Measurements from ENCODE around the gene IQSEC2. TPM values are rescaled to one million over a fixed set of nuclear protein-coding genes. Genes with fewer than 3 reads are reported as not detected.
A peak's percentile ranks its signal among the peaks of the same experiment; 100 is the strongest.

IQSEC2 gene
- total RNA-seq, 4 donors from 2014 or later, result 10.1 to 25.7 (median 16.8) TPM

DNA sequence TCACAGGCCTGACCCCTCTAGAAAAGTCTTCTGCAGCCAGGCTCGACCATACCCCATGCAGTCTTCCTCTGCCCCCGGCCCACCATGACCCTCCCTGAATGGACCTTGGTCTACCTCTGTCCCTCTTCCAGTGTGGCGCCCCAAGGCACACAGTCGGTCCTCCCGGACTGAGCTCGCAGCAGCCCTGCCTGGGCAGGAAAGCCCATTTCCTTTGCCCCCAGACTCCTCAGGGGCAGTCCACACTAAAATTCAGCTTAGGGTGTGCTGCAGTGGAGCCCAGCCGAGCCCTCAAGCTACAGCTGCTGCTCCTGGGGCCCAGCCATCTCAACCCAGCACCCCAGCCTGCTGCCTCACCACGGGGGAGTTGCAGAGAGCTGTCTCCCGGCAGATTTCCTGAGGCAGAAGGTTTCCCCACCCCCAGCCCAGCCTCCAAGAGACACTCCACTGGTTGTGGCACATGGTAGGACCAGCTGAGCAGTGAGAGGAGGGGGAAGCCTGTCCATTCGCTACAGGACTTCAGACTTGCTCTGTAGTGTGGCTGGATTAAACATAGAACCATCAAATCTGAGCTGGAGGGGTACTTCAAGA, 37.5 kb upstream of the IQSEC2 start:
- H3K9me3 ChIP-seq, result no peaks in the 10 kb centered on the region
- H3K36me3 ChIP-seq, result no peaks in the 10 kb centered on the region
- no peak for ATAC-seq
- H3K4me3 ChIP-seq, result peak overlapping the region in 1 of 2 donors; percentile 67
- H3K27me3 ChIP-seq, result no peaks in the 10 kb centered on the region
- 83 to 93% methylated on average over 2 to 3 of the region's 10 CpGs for WGBS, 2 donors (ENCODE audit: low coverage in 1 of 2)
- H3K27ac ChIP-seq, result no peak overlapping the region
- peaks cover 0 to 19% (median 7%) of the 10 kb centered on the region in 3 donors for H3K4me1 ChIP-seq
- TF ChIP-seq, protein P1, sequence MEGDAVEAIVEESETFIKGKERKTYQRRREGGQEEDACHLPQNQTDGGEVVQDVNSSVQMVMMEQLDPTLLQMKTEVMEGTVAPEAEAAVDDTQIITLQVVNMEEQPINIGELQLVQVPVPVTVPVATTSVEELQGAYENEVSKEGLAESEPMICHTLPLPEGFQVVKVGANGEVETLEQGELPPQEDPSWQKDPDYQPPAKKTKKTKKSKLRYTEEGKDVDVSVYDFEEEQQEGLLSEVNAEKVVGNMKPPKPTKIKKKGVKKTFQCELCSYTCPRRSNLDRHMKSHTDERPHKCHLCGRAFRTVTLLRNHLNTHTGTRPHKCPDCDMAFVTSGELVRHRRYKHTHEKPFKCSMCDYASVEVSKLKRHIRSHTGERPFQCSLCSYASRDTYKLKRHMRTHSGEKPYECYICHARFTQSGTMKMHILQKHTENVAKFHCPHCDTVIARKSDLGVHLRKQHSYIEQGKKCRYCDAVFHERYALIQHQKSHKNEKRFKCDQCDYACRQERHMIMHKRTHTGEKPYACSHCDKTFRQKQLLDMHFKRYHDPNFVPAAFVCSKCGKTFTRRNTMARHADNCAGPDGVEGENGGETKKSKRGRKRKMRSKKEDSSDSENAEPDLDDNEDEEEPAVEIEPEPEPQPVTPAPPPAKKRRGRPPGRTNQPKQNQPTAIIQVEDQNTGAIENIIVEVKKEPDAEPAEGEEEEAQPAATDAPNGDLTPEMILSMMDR (IDR thresholded peaks at IDR 0.05), result no peak
- TF ChIP-seq POLR2A (IDR thresholded peaks at IDR 0.05), result no peak
- no peak for TF ChIP-seq EP300 (IDR thresholded peaks at IDR 0.05)
- TF ChIP-seq POLR2AphosphoS5 (IDR thresholded peaks at IDR 0.05), result no peak

- peak; percentile 70 for ATAC-seq
- no peak overlapping the region for H3K27ac ChIP-seq
- WGBS, 2 donors (ENCODE audit: low coverage in 1 of 2), result 0% methylated on average over 4 to 5 of the region's 10 CpGs
- no peak for TF ChIP-seq POLR2A (IDR thresholded peaks at IDR 0.05)
- TF ChIP-seq, protein P1 (IDR thresholded peaks at IDR 0.05), result peak; percentile 46 to 93 (median 61)
- no peaks in the 10 kb centered on the region for H3K9me3 ChIP-seq
- H3K4me3 ChIP-seq, result no peak overlapping the region
- peaks cover 0 to 19% (median 7%) of the 10 kb centered on the region in 3 donors for H3K4me1 ChIP-seq
- no peaks in the 10 kb centered on the region for H3K36me3 ChIP-seq
- no peaks in the 10 kb centered on the region for H3K27me3 ChIP-seq
These were observed 36.1 kb upstream of the IQSEC2 start for GRCh38 chrX:53317365-53318069.

- Histone ChIP-seq H3K4me1 (peaks cover 0 to 19% (median 7%) of the 10 kb centered on the region in 3 donors), H3K36me3 (no peaks in the 10 kb centered on the region), H3K9me3 (no peaks in the 10 kb centered on the region), H3K27me3 (no peaks in the 10 kb centered on the region), H3K27ac (no peak overlapping the region), H3K4me3 (no peak overlapping the region)
- no peak for ATAC-seq
- WGBS, 2 donors (ENCODE audit: low coverage in 1 of 2), result 53% methylated on average over 4 of the region's 6 CpGs; no CpG with 5 or more reads in 1 of the 2 donors
- TF ChIP-seq EP300 (IDR thresholded peaks at IDR 0.05), result no peak
- no peak for TF ChIP-seq POLR2A (IDR thresholded peaks at IDR 0.05)
- TF ChIP-seq, protein P1 (IDR thresholded peaks at IDR 0.05), result no peak
- no peak for TF ChIP-seq POLR2AphosphoS5 (IDR thresholded peaks at IDR 0.05)
These were observed 35.5 kb upstream of the IQSEC2 start for GRCh38 chrX:53316860-53317237.

GRCh38 chrX:53316111-53316859, 34.9 kb upstream of the IQSEC2 start:
- WGBS, 2 donors (ENCODE audit: low coverage in 1 of 2), result 60 to 71% methylated on average over 3 to 5 of the region's 15 CpGs
- H3K27me3 ChIP-seq, result no peaks in the 10 kb centered on the region

More at GRCh38 chrX:53316111-53316859, 34.9 kb upstream of the IQSEC2 start:
- Histone ChIP-seq H3K36me3 (no peaks in the 10 kb centered on the region), H3K9me3 (no peaks in the 10 kb centered on the region), H3K4me1 (peaks cover 0 to 19% (median 7%) of the 10 kb centered on the region in 3 donors), H3K27ac (no peak overlapping the region), H3K4me3 (no peak overlapping the region)
- ATAC-seq, result no peak
- TF ChIP-seq POLR2A (IDR thresholded peaks at IDR 0.05), result no peak
- TF ChIP-seq, protein P1 (IDR thresholded peaks at IDR 0.05), result no peak
- TF ChIP-seq POLR2AphosphoS5 (IDR thresholded peaks at IDR 0.05), result no peak
- no peak for TF ChIP-seq EP300 (IDR thresholded peaks at IDR 0.05)
